Osteoblast (primary cell): ENCODE measurements around the gene ARFGAP2. TPM values are rescaled to one million over a fixed set of nuclear protein-coding genes. Genes with fewer than 3 reads are reported as not detected.

Experiments
- DNase-seq: peaks from one replicate; pipeline ENCODE4 v3.0.0; 2011; ENCODE audit warnings: low spot score, mixed read lengths; ENCODE audit not compliant: insufficient read length; ENCODE audit errors: missing footprints
- H2AFZ ChIP-seq: 2 replicates; pipeline ENCODE4 v1.6.0; 2011; ENCODE audit warnings: mild to moderate bottlenecking, low read length
- H3K27ac ChIP-seq: 2 replicates; pipeline ENCODE4 v1.5.1; 2011; ENCODE audit warnings: mild to moderate bottlenecking, low read depth, low read length, moderate library complexity
- H3K27me3 ChIP-seq: 2 replicates; pipeline ENCODE4 v1.6.0; 2012; ENCODE audit warnings: mild to moderate bottlenecking, control low read depth, inconsistent platforms, low read length, moderate library complexity; ENCODE audit not compliant: insufficient read depth
- H3K36me3 ChIP-seq: 2 replicates; pipeline ENCODE4 v1.5.1; 2011; ENCODE audit warnings: mild to moderate bottlenecking, low read length, control low read depth, moderate library complexity; ENCODE audit not compliant: insufficient read depth
- H3K4me1 ChIP-seq: 2 replicates; pipeline ENCODE4 v1.5.1; 2011; ENCODE audit warnings: mild to moderate bottlenecking, low read length, control low read depth, moderate library complexity; ENCODE audit not compliant: insufficient read depth
- H3K4me2 ChIP-seq: 2 replicates; pipeline ENCODE4 v1.6.0; 2011; ENCODE audit warnings: mild to moderate bottlenecking, low read length; ENCODE audit not compliant: insufficient read depth
- H3K4me3 ChIP-seq: fragments of 200-600 bp; sonication (generic); 3 replicates; pipeline ENCODE4 v1.5.1; 2012; ENCODE audit warnings: mild to moderate bottlenecking, low read length, inconsistent platforms; ENCODE audit not compliant: insufficient read depth
- H3K79me2 ChIP-seq: 2 replicates; pipeline ENCODE4 v1.6.0; 2012; ENCODE audit warnings: mild to moderate bottlenecking, low read length, control low read depth, inconsistent platforms; ENCODE audit not compliant: insufficient read depth
- H3K9me3 ChIP-seq: 2 replicates; pipeline ENCODE4 v1.5.1; 2011; ENCODE audit warnings: low read depth, low read length, control low read depth
- H4K20me1 ChIP-seq: 2 replicates; pipeline ENCODE4 v1.6.0; 2012; ENCODE audit warnings: mild to moderate bottlenecking, low read length, control low read depth; ENCODE audit not compliant: insufficient read depth
- total RNA-seq: library from RNA; depleted of rRNA; stranded (reverse); fragments of >200 nt; gene quantifications from 2 replicates; pipeline ENCODE4 v1.2.3, GENCODE V29; 2012
- TF ChIP-seq, protein P1 (sequence below): IDR thresholded peaks from 2 replicates; pipeline ENCODE4 v1.5.1; 2011; ENCODE audit warnings: mild to moderate bottlenecking, low read depth, low read length, moderate library complexity; ENCODE audit errors: extremely low read depth

The ARFGAP2 gene
- total RNA-seq, 1 donor: 139 TPM

DNA sequence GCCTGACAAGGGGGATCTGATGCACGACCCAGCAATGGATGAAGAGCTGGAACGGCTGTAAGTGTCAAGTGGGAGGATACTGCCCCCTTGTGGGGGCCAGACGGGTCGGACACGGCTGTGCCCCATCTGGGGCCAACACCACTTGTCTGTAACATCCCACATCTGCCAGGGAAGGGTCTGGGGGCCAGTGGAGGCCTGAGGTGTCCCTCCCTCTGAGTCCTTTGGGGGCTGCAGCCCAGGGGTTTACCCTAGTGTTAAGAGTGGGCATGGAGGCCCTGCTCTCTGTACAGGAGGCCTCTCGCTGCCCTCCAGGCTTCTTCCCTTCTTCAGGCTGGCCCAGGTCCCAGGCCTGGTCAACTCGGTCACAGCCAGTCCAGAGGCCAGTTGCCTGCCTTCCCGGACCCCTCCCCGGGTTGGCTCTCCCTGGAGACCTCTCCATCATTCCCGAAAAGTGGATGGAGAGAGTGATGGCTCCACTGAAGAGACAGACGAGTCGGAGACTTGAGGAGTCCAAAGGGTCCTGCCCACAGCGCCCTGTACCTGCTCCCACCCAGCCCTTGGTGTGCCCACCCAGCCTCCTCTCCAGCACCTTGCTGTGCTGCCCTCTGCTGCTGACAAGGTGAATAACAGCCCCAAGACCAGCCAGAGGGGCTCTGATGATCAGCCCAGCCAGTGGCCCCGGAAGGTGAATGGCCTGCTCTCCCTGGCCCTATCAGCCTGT, 15.4 kb downstream of the ARFGAP2 start:
- H4K20me1 ChIP-seq: peaks cover 27% of the 10 kb centered on the region
- no peak overlapping the region for H3K27ac ChIP-seq
- H3K4me1 ChIP-seq: peaks cover 7% of the 10 kb centered on the region
- H3K4me2 ChIP-seq: no peak overlapping the region
- no peaks in the 10 kb centered on the region for H3K79me2 ChIP-seq
- H3K36me3 ChIP-seq: peaks cover 31% of the 10 kb centered on the region
- TF ChIP-seq, protein P1, sequence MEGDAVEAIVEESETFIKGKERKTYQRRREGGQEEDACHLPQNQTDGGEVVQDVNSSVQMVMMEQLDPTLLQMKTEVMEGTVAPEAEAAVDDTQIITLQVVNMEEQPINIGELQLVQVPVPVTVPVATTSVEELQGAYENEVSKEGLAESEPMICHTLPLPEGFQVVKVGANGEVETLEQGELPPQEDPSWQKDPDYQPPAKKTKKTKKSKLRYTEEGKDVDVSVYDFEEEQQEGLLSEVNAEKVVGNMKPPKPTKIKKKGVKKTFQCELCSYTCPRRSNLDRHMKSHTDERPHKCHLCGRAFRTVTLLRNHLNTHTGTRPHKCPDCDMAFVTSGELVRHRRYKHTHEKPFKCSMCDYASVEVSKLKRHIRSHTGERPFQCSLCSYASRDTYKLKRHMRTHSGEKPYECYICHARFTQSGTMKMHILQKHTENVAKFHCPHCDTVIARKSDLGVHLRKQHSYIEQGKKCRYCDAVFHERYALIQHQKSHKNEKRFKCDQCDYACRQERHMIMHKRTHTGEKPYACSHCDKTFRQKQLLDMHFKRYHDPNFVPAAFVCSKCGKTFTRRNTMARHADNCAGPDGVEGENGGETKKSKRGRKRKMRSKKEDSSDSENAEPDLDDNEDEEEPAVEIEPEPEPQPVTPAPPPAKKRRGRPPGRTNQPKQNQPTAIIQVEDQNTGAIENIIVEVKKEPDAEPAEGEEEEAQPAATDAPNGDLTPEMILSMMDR: peak; percentile 84
- H3K9me3 ChIP-seq: no peaks in the 10 kb centered on the region
- peak; percentile 98 for DNase-seq
- no peak overlapping the region for H3K4me3 ChIP-seq
- no peak overlapping the region for H2AFZ ChIP-seq
- H3K27me3 ChIP-seq: no peaks in the 10 kb centered on the region

DNA sequence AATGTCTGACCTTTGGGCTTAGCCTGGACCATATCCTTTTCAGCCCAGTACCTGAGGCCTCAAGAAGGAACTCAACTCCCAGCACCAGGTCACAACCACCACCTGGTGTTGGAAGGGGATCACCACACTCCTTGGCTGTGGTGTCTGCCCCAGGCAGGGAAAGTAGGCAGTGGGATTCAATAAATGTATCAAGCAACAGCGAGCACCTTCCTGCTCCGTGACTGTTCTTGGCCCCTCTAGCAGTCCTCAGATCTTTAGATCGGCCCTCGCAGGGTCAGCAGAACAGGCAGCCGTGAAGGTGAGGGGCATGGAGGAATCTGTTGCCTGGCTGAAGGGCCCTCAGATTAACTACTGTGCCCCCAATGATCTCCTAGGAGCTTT, 15.9 kb downstream of the ARFGAP2 start:
- no peak for DNase-seq
- peaks cover 27% of the 10 kb centered on the region for H3K36me3 ChIP-seq
- H4K20me1 ChIP-seq: peaks cover 27% of the 10 kb centered on the region
- peaks cover 7% of the 10 kb centered on the region for H3K4me1 ChIP-seq
- no peak overlapping the region for H2AFZ ChIP-seq
- no peaks in the 10 kb centered on the region for H3K9me3 ChIP-seq
- no peak overlapping the region for H3K27ac ChIP-seq
- H3K4me3 ChIP-seq: no peak overlapping the region
- H3K79me2 ChIP-seq: no peaks in the 10 kb centered on the region
- no peak overlapping the region for H3K4me2 ChIP-seq
- TF ChIP-seq, protein P1: no peak
- no peaks in the 10 kb centered on the region for H3K27me3 ChIP-seq

DNA sequence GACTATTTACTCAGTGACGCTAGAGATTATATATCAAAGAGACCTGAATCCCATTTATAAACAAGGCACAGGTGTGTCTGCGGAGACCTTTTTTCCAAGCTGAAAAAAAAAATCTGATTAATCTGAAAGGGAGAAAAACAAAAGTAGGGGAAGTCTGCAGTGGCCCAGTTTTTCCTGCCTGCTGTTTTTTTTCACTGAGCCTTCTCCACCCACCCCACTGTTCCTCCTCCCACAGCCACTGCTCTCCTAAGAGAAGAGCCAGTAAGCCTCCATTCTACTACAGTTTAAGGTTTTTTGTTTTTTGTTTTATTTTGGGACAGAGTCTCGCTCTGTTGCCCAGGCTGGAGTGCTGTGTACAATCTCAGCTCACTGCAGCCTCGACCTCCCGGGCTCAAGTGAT, 18.4 kb downstream of the ARFGAP2 start:
- Histone ChIP-seq H3K4me2 (no peak overlapping the region), H3K4me1 (peaks cover 14% of the 10 kb centered on the region), H3K36me3 (peaks cover 2% of the 10 kb centered on the region), H3K9me3 (no peaks in the 10 kb centered on the region), H3K27ac (no peak overlapping the region), H3K79me2 (no peaks in the 10 kb centered on the region), H2AFZ (no peak overlapping the region), H3K4me3 (no peak overlapping the region), H4K20me1 (peaks cover 23% of the 10 kb centered on the region), H3K27me3 (no peaks in the 10 kb centered on the region)
- TF ChIP-seq, protein P1: no peak
- DNase-seq: no peak

DNA sequence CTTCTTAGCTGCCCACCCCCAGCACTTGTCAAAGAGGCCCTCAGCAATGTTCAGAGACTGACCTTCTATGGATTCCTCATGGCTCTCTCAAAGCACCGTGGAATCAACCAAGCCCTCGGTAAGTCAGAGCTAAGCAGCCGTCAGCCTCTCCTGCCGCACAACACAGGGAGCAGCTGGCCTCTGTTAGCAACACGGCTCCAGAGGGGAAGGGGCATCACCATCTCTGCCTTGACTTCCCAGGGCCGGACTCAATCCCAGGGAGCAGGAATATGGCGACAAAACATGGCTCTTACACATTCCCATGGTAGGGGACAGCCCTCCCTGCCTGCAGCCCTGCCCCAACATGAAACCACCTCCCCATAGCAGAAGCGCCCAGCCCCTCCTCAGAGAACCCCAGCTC, 18.9 kb downstream of the ARFGAP2 start:
- no peak for DNase-seq
- Histone ChIP-seq H3K79me2 (no peaks in the 10 kb centered on the region), H3K9me3 (no peaks in the 10 kb centered on the region), H3K4me1 (peaks cover 18% of the 10 kb centered on the region), H2AFZ (no peak overlapping the region), H3K27me3 (no peaks in the 10 kb centered on the region), H4K20me1 (peaks cover 24% of the 10 kb centered on the region), H3K27ac (no peak overlapping the region), H3K4me3 (no peak overlapping the region), H3K36me3 (peaks cover 2% of the 10 kb centered on the region), H3K4me2 (no peak overlapping the region)
- TF ChIP-seq, protein P1: no peak
